OCI-LY7 (cell line): ENCODE data around the gene PRDX1.

Source experiments
- EZH2phosphoT487 ChIP-seq: fragments of 200-600 bp; sonication (generic); IDR thresholded peaks from 2 replicates; pipeline ENCODE4 v1.6.1; 2018; ENCODE audit warnings: low read depth, borderline replicate concordance, mild to moderate bottlenecking, mixed run types, antibody characterized with exemption, low read length, moderate library complexity, mixed read lengths
- TF ChIP-seq, protein P1 (sequence below): fragments of 200-600 bp; sonication (generic); conservative IDR thresholded peaks from 2 replicates; pipeline ENCODE4 v1.5.1; 2014; ENCODE audit warnings: mild to moderate bottlenecking, antibody characterized with exemption, low read length, moderate library complexity, mixed read lengths

DNA sequence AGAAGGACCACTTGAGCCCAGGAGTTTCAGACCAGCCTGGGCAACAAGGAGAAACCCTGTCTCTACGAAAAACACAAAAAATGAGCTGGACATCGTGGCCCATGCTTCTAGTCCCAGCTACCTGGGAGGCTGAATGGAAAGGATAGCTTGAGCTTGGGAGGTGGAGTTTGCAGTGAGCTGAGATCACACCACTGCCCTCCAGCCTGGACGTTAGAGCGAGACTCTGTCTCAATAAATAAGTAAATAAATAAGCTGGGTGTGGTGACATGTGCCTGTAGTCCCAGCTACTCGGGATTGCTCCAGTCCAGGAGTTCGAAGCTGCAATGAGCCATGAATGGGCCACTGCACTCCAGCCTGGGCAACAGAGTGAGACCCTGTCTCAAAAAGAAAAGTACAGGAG, 32.5 kb upstream of the PRDX1 start:
- TF ChIP-seq, protein P1, sequence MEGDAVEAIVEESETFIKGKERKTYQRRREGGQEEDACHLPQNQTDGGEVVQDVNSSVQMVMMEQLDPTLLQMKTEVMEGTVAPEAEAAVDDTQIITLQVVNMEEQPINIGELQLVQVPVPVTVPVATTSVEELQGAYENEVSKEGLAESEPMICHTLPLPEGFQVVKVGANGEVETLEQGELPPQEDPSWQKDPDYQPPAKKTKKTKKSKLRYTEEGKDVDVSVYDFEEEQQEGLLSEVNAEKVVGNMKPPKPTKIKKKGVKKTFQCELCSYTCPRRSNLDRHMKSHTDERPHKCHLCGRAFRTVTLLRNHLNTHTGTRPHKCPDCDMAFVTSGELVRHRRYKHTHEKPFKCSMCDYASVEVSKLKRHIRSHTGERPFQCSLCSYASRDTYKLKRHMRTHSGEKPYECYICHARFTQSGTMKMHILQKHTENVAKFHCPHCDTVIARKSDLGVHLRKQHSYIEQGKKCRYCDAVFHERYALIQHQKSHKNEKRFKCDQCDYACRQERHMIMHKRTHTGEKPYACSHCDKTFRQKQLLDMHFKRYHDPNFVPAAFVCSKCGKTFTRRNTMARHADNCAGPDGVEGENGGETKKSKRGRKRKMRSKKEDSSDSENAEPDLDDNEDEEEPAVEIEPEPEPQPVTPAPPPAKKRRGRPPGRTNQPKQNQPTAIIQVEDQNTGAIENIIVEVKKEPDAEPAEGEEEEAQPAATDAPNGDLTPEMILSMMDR: no peak
- TF ChIP-seq EZH2phosphoT487: no peak
